ENCODE data around the gene CDC14A.

Gene CDC14A

GRCh38 chr1:100494393-100495084, 142.2 kb downstream of the CDC14A start:
- no peak for DNase-seq (ENCODE audit: low read depth)

DNA sequence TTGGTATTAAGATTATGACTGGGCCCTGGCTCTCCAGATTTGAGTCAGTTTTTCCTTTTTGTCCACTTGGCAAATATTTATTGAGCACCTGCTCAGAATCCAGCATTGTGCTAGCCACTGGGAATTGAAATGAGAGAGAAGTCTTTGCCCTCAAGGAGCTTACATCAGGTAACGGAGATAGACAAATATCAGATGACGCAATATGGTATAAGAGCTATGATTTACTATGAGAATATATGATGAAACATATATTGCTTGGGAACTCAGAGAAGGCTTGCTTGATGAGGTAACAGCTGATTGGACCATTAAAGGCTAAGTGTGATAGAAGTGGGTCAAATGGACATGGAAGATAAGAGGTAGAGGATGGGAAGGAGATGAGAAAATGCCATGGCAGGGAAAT, 144.6 kb downstream of the CDC14A start:
- DNase-seq (ENCODE audit: low read depth), result no peak

- no peak for DNase-seq (ENCODE audit: low read depth)
These were observed 145.5 kb downstream of the CDC14A start for GRCh38 chr1:100497796-100498195.

- no peak for DNase-seq (ENCODE audit: low read depth)
These were observed 147.0 kb downstream of the CDC14A start for GRCh38 chr1:100499194-100499811.

- DNase-seq (ENCODE audit: low read depth), result peak; percentile 60
These were observed 149.9 kb downstream of the CDC14A start for GRCh38 chr1:100502052-100502792.

GRCh38 chr1:100506217-100506616, 153.9 kb downstream of the CDC14A start:
- DNase-seq (ENCODE audit: low read depth), result no peak

GRCh38 chr1:100510451-100510850, 158.1 kb downstream of the CDC14A start:
- no peak for DNase-seq (ENCODE audit: low read depth)

DNA sequence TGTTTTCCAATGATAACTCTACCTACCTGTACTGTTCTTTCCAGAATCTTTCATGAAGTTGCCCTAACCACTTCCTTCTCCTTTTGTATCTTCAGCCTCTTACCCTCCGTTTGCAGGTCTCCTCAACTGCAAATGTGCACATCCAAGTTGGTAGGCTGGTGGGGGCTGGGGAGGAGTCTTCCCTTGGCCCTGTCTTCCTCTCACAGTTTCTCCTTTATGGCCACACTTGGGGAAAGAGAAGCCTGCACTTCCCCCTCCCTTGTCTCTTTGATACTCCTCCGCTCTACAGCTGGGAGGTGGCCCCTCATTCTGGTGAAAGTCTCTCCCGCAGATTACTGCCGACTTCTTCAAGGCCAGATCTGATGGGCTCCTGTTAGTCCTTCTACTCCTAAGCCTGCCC, 158.8 kb downstream of the CDC14A start:
- no peak for DNase-seq (ENCODE audit: low read depth)

DNA sequence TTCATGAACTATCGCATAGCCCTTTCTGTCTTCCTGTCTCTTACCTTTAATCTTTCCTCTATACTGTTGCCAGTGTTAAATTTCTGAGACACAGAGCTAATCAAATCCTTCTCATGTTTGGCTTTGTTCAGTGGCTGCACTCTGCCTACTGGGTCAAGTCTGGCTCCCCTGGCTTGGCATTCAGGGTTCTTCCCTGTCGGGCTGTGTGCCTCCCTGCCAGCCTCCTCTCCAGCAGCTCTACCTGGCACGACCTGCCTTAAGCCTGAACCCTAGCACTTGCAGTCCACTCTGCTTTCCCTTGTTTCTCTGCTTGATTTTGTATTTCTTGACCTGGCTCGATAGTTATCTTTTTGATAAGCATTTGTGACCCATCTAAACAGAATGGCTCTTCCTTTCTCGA, 159.5 kb downstream of the CDC14A start:
- no peak for DNase-seq (ENCODE audit: low read depth)

- DNase-seq (ENCODE audit: low read depth), result no peak
These were observed 160.6 kb downstream of the CDC14A start for GRCh38 chr1:100512803-100513352.

DNA sequence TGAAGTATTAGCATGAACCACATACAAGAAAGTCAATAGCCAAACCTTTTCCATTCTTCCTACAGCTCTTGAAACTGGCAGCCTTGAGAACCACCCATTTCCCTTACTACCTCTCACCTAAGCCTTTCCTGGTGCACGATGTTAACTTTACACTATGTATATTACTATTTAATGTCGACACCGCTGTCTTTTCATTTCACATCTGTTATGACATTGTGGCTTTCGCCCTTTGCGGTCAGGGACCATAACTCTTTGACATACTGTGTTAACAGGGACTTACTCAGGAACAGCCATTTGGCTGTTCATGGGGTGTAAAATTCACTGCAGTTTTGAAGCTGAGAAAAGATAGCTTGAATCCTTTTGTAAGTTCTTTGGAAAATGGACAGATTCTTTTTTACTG, 164.6 kb downstream of the CDC14A start:
- no peak for DNase-seq (ENCODE audit: low read depth)

DNA sequence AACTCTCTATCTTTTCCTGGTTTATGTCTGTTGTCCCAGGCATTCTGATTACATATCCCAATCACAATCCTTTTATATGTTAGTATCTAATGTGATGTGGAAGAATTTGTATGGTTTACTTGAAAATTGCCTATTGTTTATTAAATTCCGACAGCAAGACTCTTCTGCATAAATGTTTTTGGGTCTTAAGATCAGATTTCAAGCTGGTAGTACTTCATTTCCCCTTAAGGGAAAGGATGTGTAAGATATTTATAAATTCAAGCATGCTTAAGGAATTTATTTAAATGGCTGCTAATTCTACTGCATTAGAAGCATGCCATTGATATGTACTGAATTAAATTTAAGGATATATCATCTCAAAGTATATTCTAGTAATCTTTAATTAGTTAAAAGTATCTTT, 165.2 kb downstream of the CDC14A start:
- DNase-seq (ENCODE audit: low read depth), result no peak

DNA sequence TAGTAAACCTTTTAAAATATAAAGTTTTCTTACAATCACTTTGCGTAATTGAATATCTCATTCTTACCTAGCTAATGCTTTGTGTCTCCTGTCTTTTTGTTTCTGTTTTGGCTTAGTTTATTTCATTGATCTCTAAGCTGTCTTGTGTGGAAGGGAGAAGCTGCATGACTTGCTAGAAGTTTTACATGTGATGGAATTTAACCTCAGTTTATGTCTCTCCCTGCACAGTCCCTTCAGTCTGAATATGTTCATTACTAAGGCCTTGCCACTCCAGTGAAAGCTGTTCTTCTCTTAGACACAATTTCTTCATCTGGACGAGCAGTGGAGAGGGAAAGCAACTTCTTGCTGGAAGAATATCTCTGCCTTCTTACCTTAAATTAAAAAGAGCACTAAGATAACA, 165.7 kb downstream of the CDC14A start:
- DNase-seq (ENCODE audit: low read depth), result no peak

- DNase-seq (ENCODE audit: low read depth), result peak; percentile 44
These were observed 170.8 kb downstream of the CDC14A start for GRCh38 chr1:100523038-100523652.

- no peak for DNase-seq (ENCODE audit: low read depth)
These were observed 172.0 kb downstream of the CDC14A start for GRCh38 chr1:100524355-100524754.

DNA sequence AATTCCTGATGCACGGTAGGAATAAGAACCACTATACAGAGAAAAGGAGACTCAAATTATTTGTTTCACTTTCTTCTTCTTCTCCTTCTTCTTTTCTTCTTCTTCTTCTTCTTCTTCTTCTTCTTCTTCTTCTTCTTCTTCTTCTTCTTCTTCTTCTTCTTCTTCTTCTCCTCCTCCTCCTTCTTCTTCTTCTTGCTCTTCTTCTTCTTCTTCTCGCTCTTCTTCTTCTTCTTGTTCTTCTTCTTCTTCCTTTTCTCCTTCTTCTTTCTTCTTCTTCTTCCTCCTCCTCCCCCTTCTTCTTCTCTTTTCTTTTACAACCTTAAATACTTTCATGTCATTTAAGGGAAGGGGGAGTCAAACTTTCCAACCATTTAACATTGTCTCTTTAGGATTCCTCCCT, 174.6 kb downstream of the CDC14A start:
- DNase-seq (ENCODE audit: low read depth), result no peak

GRCh38 chr1:100528871-100529270, 176.6 kb downstream of the CDC14A start:
- DNase-seq (ENCODE audit: low read depth), result no peak

DNA sequence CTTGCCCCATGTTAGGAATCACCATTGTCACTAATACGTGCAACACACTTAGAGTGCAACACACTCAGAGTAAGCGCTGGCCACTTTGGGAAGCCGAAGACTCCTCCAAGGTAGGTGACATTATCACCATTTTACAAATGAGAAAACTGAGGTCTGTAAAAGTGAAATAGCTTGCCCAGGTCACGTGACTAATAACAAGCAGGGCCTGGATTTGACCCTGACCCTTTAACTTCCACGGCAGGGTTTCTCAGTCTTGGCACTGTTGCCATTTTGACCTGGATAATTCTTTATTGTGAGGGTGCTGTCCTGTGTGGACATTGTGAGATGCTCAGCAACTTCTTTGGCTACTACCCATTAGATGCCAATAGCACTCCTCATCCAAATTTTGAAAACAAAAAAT, 177.8 kb downstream of the CDC14A start:
- DNase-seq (ENCODE audit: low read depth), result no peak

- DNase-seq (ENCODE audit: low read depth), result peak; percentile 95
These were observed 178.7 kb downstream of the CDC14A start for GRCh38 chr1:100530880-100531487.

DNA sequence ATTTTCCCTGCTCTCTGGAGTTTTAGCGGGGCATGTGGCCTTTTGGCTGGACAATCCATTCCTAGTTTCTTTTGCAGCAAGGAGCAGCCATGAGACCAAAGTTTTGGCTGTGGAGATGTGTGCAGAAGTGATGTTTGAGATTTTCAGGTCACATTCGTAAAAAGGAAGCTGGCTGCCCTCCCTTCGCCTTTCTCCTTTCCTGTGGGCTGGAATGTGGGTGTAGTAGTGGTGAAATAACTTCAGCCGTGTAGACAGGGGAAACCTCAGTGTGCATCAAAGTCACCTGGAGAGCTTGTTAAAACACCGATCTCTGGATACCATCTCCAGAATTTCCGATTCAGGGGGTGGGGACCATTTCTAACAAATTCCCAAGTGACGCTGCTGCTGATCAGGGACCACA, 180.3 kb downstream of the CDC14A start:
- no peak for DNase-seq (ENCODE audit: low read depth)

- peak; percentile 11 for DNase-seq (ENCODE audit: low read depth)
These were observed 183.0 kb downstream of the CDC14A start for GRCh38 chr1:100535264-100535663.

GRCh38 chr1:100536031-100536430, 183.7 kb downstream of the CDC14A start:
- no peak for DNase-seq (ENCODE audit: low read depth)

Data from amniotic epithelial cell (primary cell).